C4-2B (cell line): ENCODE measurements around the gene MTA1.

Experiments used
- H3K27ac ChIP-seq: fragments of 450-650 bp; 2 replicates; pipeline ENCODE4 v1.5.1; 2017
- CTCF ChIP-seq: fragments of 450-650 bp; conservative IDR thresholded peaks from 2 replicates; pipeline ENCODE4 v1.5.1; 2017; ENCODE audit warnings: mild to moderate bottlenecking
- ZFX ChIP-seq: fragments of 450-650 bp; IDR thresholded peaks from 2 replicates; pipeline ENCODE4 v1.6.1; 2017

MTA1 gene

GRCh38 chr14:105478398-105479251 lies 59.0 kb downstream of the MTA1 start:
- TF ChIP-seq ZFX (no peak), CTCF (no peak)
- H3K27ac ChIP-seq: no peak overlapping the region

- TF ChIP-seq CTCF: no peak
- no peak for TF ChIP-seq ZFX
- H3K27ac ChIP-seq: no peak overlapping the region
These were observed 60.0 kb downstream of the MTA1 start for GRCh38 chr14:105479431-105480158.

- peak overlapping the region; percentile 91 for H3K27ac ChIP-seq
- TF ChIP-seq CTCF (no peak), ZFX (no peak)
These were observed 60.6 kb downstream of the MTA1 start for GRCh38 chr14:105480199-105480746.

GRCh38 chr14:105480807-105481801 lies 61.5 kb downstream of the MTA1 start:
- peak overlapping the region; percentile 91 for H3K27ac ChIP-seq
- peak; percentile 99 for TF ChIP-seq CTCF
- no peak for TF ChIP-seq ZFX

- TF ChIP-seq ZFX: no peak
- TF ChIP-seq CTCF: no peak
- peak overlapping the region; percentile 91 for H3K27ac ChIP-seq
These were observed 62.3 kb downstream of the MTA1 start for GRCh38 chr14:105481886-105482457.

- TF ChIP-seq ZFX: no peak
- TF ChIP-seq CTCF: no peak
- peak overlapping the region; percentile 91 for H3K27ac ChIP-seq
These were observed 63.0 kb downstream of the MTA1 start for GRCh38 chr14:105482486-105483110.
